NCI-H2029 treated with DMSO at 0.1 percent for 48 hours (cell line): Measurements from ENCODE around the gene ARHGEF16.

ENCODE experiments used
- DNase-seq: peaks from one replicate; lab custom pipeline; 2025; lab: John Stamatoyannopoulos, UW

ARHGEF16 gene

GRCh38 chr1:3482378-3482849, 27.9 kb downstream of the ARHGEF16 start:
- no peak for DNase-seq

- no peak for DNase-seq
Measured at GRCh38 chr1:3483380-3483779, 28.9 kb downstream of the ARHGEF16 start.

GRCh38 chr1:3483801-3484444, 29.5 kb downstream of the ARHGEF16 start:
- DNase-seq = no peak

- DNase-seq = no peak
Measured at GRCh38 chr1:3485016-3485415, 30.6 kb downstream of the ARHGEF16 start.

GRCh38 chr1:3488432-3488831, 34.0 kb downstream of the ARHGEF16 start:
- no peak for DNase-seq

- no peak for DNase-seq
Measured at GRCh38 chr1:3490046-3490745, 35.7 kb downstream of the ARHGEF16 start.

- no peak for DNase-seq
Measured at GRCh38 chr1:3491291-3492246, 37.1 kb downstream of the ARHGEF16 start.

GRCh38 chr1:3492545-3493246, 38.2 kb downstream of the ARHGEF16 start:
- DNase-seq = no peak

- no peak for DNase-seq
Measured at GRCh38 chr1:3494321-3495308, 40.1 kb downstream of the ARHGEF16 start.

GRCh38 chr1:3495776-3496745, 41.6 kb downstream of the ARHGEF16 start:
- no peak for DNase-seq

- no peak for DNase-seq
Measured at GRCh38 chr1:3496916-3497315, 42.5 kb downstream of the ARHGEF16 start.

GRCh38 chr1:3497521-3497920, 43.1 kb downstream of the ARHGEF16 start:
- DNase-seq = no peak

- no peak for DNase-seq
Measured at GRCh38 chr1:3498246-3498930, 43.9 kb downstream of the ARHGEF16 start.

- no peak for DNase-seq
Measured at GRCh38 chr1:3498986-3499385, 44.5 kb downstream of the ARHGEF16 start.

- DNase-seq = no peak
Measured at GRCh38 chr1:3499611-3500010, 45.1 kb downstream of the ARHGEF16 start.

- DNase-seq = no peak
Measured at GRCh38 chr1:3500265-3500835, 45.9 kb downstream of the ARHGEF16 start.

GRCh38 chr1:3501437-3501836, 47.0 kb downstream of the ARHGEF16 start:
- no peak for DNase-seq

GRCh38 chr1:3501856-3502640, 47.6 kb downstream of the ARHGEF16 start:
- no peak for DNase-seq
